Neuronal stem cell (in vitro differentiated cells): ENCODE measurements around the gene KLHL21.
"Not testable (repeated sequence)": the region's sequence is repeated elsewhere in the genome, so short reads cannot be mapped to it uniquely, and the experiment has no call there.

ENCODE experiments used
- DNase-seq: peaks from one replicate; pipeline ENCODE4 v3.0.0-alpha.2; 2013; ENCODE audit warnings: low spot score
- H2AFZ ChIP-seq: one replicate; pipeline ENCODE4 v1.6.1; 2013; ENCODE audit warnings: mild to moderate bottlenecking, low read length, inconsistent platforms
- H2AK5ac ChIP-seq: 2 replicates; pipeline ENCODE4 v1.6.1; 2013; ENCODE audit warnings: low read depth, mild to moderate bottlenecking, inconsistent platforms, low read length, moderate library complexity, mixed read lengths
- H2BK120ac ChIP-seq: 2 replicates; pipeline ENCODE4 v1.6.1; 2013; ENCODE audit warnings: low read depth, mild to moderate bottlenecking, inconsistent platforms, low read length, moderate library complexity, mixed read lengths
- H2BK12ac ChIP-seq: one replicate; pipeline ENCODE4 v1.6.1; 2013; ENCODE audit warnings: low read length, inconsistent platforms
- H2BK15ac ChIP-seq: 2 replicates; pipeline ENCODE4 v1.6.1; 2013; ENCODE audit warnings: mild to moderate bottlenecking, low read length, inconsistent platforms, mixed read lengths
- H2BK5ac ChIP-seq: one replicate; pipeline ENCODE4 v1.6.1; 2013; ENCODE audit warnings: inconsistent platforms, mild to moderate bottlenecking, low read length, moderate library complexity
- H3K14ac ChIP-seq: one replicate; pipeline ENCODE4 v1.6.1; 2013; ENCODE audit warnings: low read length, inconsistent platforms
- H3K18ac ChIP-seq: 2 replicates; pipeline ENCODE4 v1.6.1; 2013; ENCODE audit warnings: low read length, inconsistent platforms
- H3K23ac ChIP-seq: 2 replicates; pipeline ENCODE4 v1.6.1; 2013; ENCODE audit warnings: low read depth, mild to moderate bottlenecking, mixed read lengths, low read length, inconsistent platforms; ENCODE audit not compliant: poor library complexity
- H3K27ac ChIP-seq: replicated peaks from 3 replicates; pipeline ENCODE4 v1.5.1; 2013; ENCODE audit warnings: low read length, inconsistent platforms
- H3K27me3 ChIP-seq, 3 experiments: 2 replicates each; pipeline ENCODE4 v1.6.1; 2013; ENCODE audit warnings: low read length in 3 of 3, mild to moderate bottlenecking in 2 of 3, inconsistent platforms in 1 of 3, low read depth in 1 of 3, mixed read lengths in 1 of 3, moderate library complexity in 1 of 3; ENCODE audit not compliant: control insufficient read depth in 3 of 3, insufficient read depth in 3 of 3
- H3K36me3 ChIP-seq, 2 donors: replicated peaks in 1 of 2; 2 replicates each; pipeline ENCODE4 v1.6.1; 2013; ENCODE audit warnings: low read length in 2 of 2; ENCODE audit not compliant: control insufficient read depth in 2 of 2, insufficient read depth in 2 of 2
- H3K4ac ChIP-seq: 2 replicates; pipeline ENCODE4 v1.6.1; 2013; ENCODE audit warnings: inconsistent platforms, mild to moderate bottlenecking, low read length, moderate library complexity
- H3K4me1 ChIP-seq, 2 donors: 1 replicate in 1 of 2; 2 replicates in 1 of 2; pipeline ENCODE4 v1.6.1; 2013; ENCODE audit warnings: low read length in 2 of 2, low read depth in 1 of 2; ENCODE audit not compliant: control insufficient read depth in 2 of 2, insufficient read depth in 1 of 2
- H3K4me2 ChIP-seq: one replicate; pipeline ENCODE4 v1.6.1; 2013; ENCODE audit warnings: mild to moderate bottlenecking, low read length, inconsistent platforms; ENCODE audit not compliant: insufficient read depth, poor library complexity, severe bottlenecking
- H3K4me3 ChIP-seq, 2 donors: 2 replicates each; pipeline ENCODE4 v1.5.1; 2013; ENCODE audit warnings: low read length in 2 of 2, mild to moderate bottlenecking in 2 of 2, inconsistent platforms in 1 of 2, moderate library complexity in 1 of 2
- H3K79me1 ChIP-seq: one replicate; pipeline ENCODE4 v1.6.1; 2013; ENCODE audit warnings: low read depth, mild to moderate bottlenecking, inconsistent platforms, low read length, moderate library complexity
- H3K9ac ChIP-seq: one replicate; pipeline ENCODE4 v1.6.1; 2013; ENCODE audit warnings: mild to moderate bottlenecking, low read depth, low read length, inconsistent platforms; ENCODE audit not compliant: poor library complexity
- H3K9me3 ChIP-seq, 2 donors: replicated peaks in 1 of 2; 2 replicates each; pipeline versions ENCODE3 to v1.6.1; 2013; ENCODE audit warnings: low read length in 2 of 2, mild to moderate bottlenecking in 2 of 2, inconsistent platforms in 1 of 2, low read depth in 1 of 2, mixed read lengths in 1 of 2, moderate library complexity in 1 of 2; ENCODE audit not compliant: control insufficient read depth in 2 of 2, insufficient read depth in 1 of 2
- H4K8ac ChIP-seq: one replicate; pipeline ENCODE4 v1.6.1; 2013; ENCODE audit warnings: low read depth, mild to moderate bottlenecking, inconsistent platforms, low read length, moderate library complexity
- H4K91ac ChIP-seq: one replicate; pipeline ENCODE4 v1.6.1; 2013; ENCODE audit warnings: low read length, low read depth, mild to moderate bottlenecking, inconsistent platforms; ENCODE audit not compliant: poor library complexity
- WGBS, 2 donors: extraction: QIAGEN DNeasy Blood & Tissue Kit; methylation state at CpG; one replicate each; pipeline ENCODE4 v1.1.7; 2013; ENCODE audit warnings: missing lambda C conversion rate in 2 of 2, mixed read lengths in 1 of 2; ENCODE audit not compliant: insufficient read length in 2 of 2, insufficient replicate concordance in 1 of 2; ENCODE audit errors: extremely low coverage in 2 of 2; 5-methylcytosine and 5-hydroxymethylcytosine counted together

Gene KLHL21

GRCh38 chr1:6570100-6570499, 32.6 kb downstream of the KLHL21 start:
- H4K91ac ChIP-seq = no peak overlapping the region
- no peaks in the 10 kb centered on the region for H3K36me3 ChIP-seq
- no peak overlapping the region for H3K27ac ChIP-seq
- no peak overlapping the region for H3K4me2 ChIP-seq
- no peak overlapping the region for H2AK5ac ChIP-seq
- H4K8ac ChIP-seq = no peak overlapping the region
- no peak overlapping the region for H3K4me3 ChIP-seq
- H2AFZ ChIP-seq = no peak overlapping the region
- H3K9me3 ChIP-seq = peaks cover 0 to 4% of the 10 kb centered on the region in 2 donors
- no peak overlapping the region for H2BK12ac ChIP-seq
- no peak overlapping the region for H3K14ac ChIP-seq
- no peak overlapping the region for H3K23ac ChIP-seq
- no peak overlapping the region for H3K4ac ChIP-seq
- no peak overlapping the region for H2BK120ac ChIP-seq
- peaks cover 0 to 40% (median 0%) of the 10 kb centered on the region in 3 experiments for H3K27me3 ChIP-seq
- H3K79me1 ChIP-seq = no peaks in the 10 kb centered on the region
- no peak overlapping the region for H2BK15ac ChIP-seq
- peaks cover 0 to 2% of the 10 kb centered on the region in 2 donors for H3K4me1 ChIP-seq
- no peak overlapping the region for H3K9ac ChIP-seq
- H2BK5ac ChIP-seq = no peak overlapping the region
- DNase-seq = no peak
- H3K18ac ChIP-seq = no peak overlapping the region
- no CpG with 5 or more reads among the region's 3 CpGs for WGBS, 2 donors

GRCh38 chr1:6569033-6569432, 33.6 kb downstream of the KLHL21 start:
- Histone ChIP-seq H2BK15ac (no peak overlapping the region), H3K18ac (no peak overlapping the region), H4K91ac (no peak overlapping the region), H3K9ac (no peak overlapping the region), H3K79me1 (no peaks in the 10 kb centered on the region), H3K4me1 (peaks cover 0 to 2% of the 10 kb centered on the region in 2 donors), H3K9me3 (peaks cover 0 to 4% of the 10 kb centered on the region in 2 donors), H3K14ac (no peak overlapping the region), H4K8ac (no peak overlapping the region), H2AK5ac (no peak overlapping the region), H3K4ac (no peak overlapping the region), H3K23ac (no peak overlapping the region), H2BK5ac (no peak overlapping the region), H2BK12ac (no peak overlapping the region), H2AFZ (no peak overlapping the region), H3K36me3 (no peaks in the 10 kb centered on the region), H3K4me3 (no peak overlapping the region), H3K27ac (no peak overlapping the region), H3K4me2 (no peak overlapping the region), H3K27me3 (peaks cover 0 to 51% (median 0%) of the 10 kb centered on the region in 3 experiments), H2BK120ac (no peak overlapping the region)
- no peak for DNase-seq
- 100% methylated on average over 3 to 5 of the region's 11 CpGs for whole genome bisulfite sequencing, 2 donors

GRCh38 chr1:6560267-6560666, 42.4 kb downstream of the KLHL21 start:
- no peak overlapping the region for H2BK120ac ChIP-seq
- H2BK12ac ChIP-seq = no peak overlapping the region
- H3K14ac ChIP-seq = no peak overlapping the region
- no peak overlapping the region for H3K4me2 ChIP-seq
- H2AK5ac ChIP-seq = no peak overlapping the region
- no peaks in the 10 kb centered on the region for H3K4me1 ChIP-seq
- no peak overlapping the region for H3K23ac ChIP-seq
- H3K36me3 ChIP-seq = no peaks in the 10 kb centered on the region
- DNase-seq = no peak
- no peak overlapping the region for H3K4ac ChIP-seq
- no peak overlapping the region for H4K91ac ChIP-seq
- no peak overlapping the region for H2BK15ac ChIP-seq
- no peaks in the 10 kb centered on the region for H3K79me1 ChIP-seq
- no peak overlapping the region for H3K9ac ChIP-seq
- no peak overlapping the region for H4K8ac ChIP-seq
- no CpG with 5 or more reads among the region's 9 CpGs for WGBS, 2 donors
- H3K4me3 ChIP-seq = no peak overlapping the region
- no peak overlapping the region for H2BK5ac ChIP-seq
- H2AFZ ChIP-seq = no peak overlapping the region
- H3K9me3 ChIP-seq = peaks cover 0 to 4% of the 10 kb centered on the region in 2 donors
- no peak overlapping the region for H3K27ac ChIP-seq
- peaks cover 0 to 24% (median 0%) of the 10 kb centered on the region in 3 experiments for H3K27me3 ChIP-seq
- H3K18ac ChIP-seq = no peak overlapping the region

- H3K79me1 ChIP-seq, H2BK120ac ChIP-seq, H2BK5ac ChIP-seq, H2AK5ac ChIP-seq, H3K4ac ChIP-seq, H3K9ac ChIP-seq, H3K27ac ChIP-seq, H3K18ac ChIP-seq, H3K36me3 ChIP-seq, H4K8ac ChIP-seq, H3K4me3 ChIP-seq, H2AFZ ChIP-seq, H3K14ac ChIP-seq, H2BK15ac ChIP-seq, H3K4me1 ChIP-seq, H2BK12ac ChIP-seq, H3K9me3 ChIP-seq, H3K4me2 ChIP-seq, H3K23ac ChIP-seq, H4K91ac ChIP-seq, DNase-seq: not testable (repeated sequence)
- peaks cover 0 to 13% (median 0%) of the 10 kb centered on the region in 3 experiments for H3K27me3 ChIP-seq
- no CpG with 5 or more reads among the region's 11 CpGs for WGBS, 2 donors
These were observed 43.5 kb downstream of the KLHL21 start for GRCh38 chr1:6559161-6559560.
